Stimulated activated CD8-positive, alpha-beta memory T cell treated with anti-CD3 and anti-CD28 coated beads, Interleukin-7, amount 100 ng/mL, for 48 hours (primary cell): ENCODE measurements around the gene STX10.

Source experiments
- DNase-seq, 2 donors: peaks; one replicate each; pipeline ENCODE4 v3.0.0-alpha.2; 2020; ENCODE audit warnings: low read depth in 1 of 2; ENCODE audit errors: extremely low read depth in 1 of 2

Gene STX10

GRCh38 chr19:13101590-13102415 lies 48.4 kb downstream of the STX10 start:
- DNase-seq: no peak

- DNase-seq: no peak
These were observed 49.2 kb downstream of the STX10 start for GRCh38 chr19:13100841-13101589.

- peak in 1 of 2 donors; percentile 59 for DNase-seq
These were observed 50.1 kb downstream of the STX10 start for GRCh38 chr19:13100031-13100588.

GRCh38 chr19:13099073-13099999 lies 50.8 kb downstream of the STX10 start:
- peak in 1 of 2 donors; percentile 71 for DNase-seq

GRCh38 chr19:13098277-13099072 lies 51.7 kb downstream of the STX10 start:
- no peak for DNase-seq

GRCh38 chr19:13097463-13098258 lies 52.5 kb downstream of the STX10 start:
- no peak for DNase-seq

GRCh38 chr19:13097033-13097462 lies 53.1 kb downstream of the STX10 start:
- no peak for DNase-seq

- DNase-seq: no peak
These were observed 53.9 kb downstream of the STX10 start for GRCh38 chr19:13095934-13096927.

- no peak for DNase-seq
These were observed 54.8 kb downstream of the STX10 start for GRCh38 chr19:13095393-13095784.

GRCh38 chr19:13094771-13095392 lies 55.3 kb downstream of the STX10 start:
- no peak for DNase-seq

GRCh38 chr19:13094106-13094504 lies 56.1 kb downstream of the STX10 start:
- no peak for DNase-seq
